HG03520 (cell line): ENCODE results near the gene ADPRHL1.
"Not testable (repeated sequence)": the region's sequence is repeated elsewhere in the genome, so short reads cannot be mapped to it uniquely, and the experiment has no call there.

Experiments used
- ATAC-seq: cut with Tn5 transposase; IDR thresholded peaks from one replicate; pipeline ENCODE4 v1.9.1; 2021; ENCODE audit warnings: mild to moderate bottlenecking, moderate library complexity; ENCODE audit not compliant: unreplicated experiment

ADPRHL1 gene

DNA sequence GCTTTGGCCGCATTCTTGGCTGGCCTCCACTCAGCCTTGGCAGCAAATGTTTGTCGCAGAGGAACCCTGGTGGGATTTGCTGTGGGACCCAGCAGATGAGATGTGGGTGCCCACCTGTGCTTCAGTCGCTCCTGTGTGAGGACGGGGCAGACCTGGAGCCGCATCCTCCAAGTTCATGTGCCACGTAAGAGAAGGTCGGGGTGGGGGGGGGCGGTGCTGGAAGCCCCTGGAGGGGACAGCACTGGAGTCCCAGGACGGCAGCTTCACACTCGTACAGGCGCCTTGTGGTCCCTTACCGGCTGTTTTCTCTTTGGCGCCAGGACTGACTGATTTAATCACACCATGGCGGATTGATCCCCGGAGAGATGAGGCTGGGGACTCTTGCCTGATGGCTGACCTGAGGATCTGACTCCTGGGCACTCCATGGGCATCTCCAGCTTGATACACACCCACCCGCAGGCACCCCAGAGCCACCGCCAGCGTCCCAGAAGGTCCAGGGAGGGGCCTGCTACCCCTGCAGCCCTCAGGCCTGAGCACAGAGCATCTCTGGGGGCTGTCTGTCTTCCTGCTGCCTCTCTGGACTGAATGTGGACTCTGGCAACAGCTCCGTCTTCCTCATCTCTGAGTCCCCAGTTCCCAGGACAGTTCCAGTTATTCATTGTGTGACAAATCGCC is 79.3 kb downstream of the ADPRHL1 start:
- ATAC-seq, result no peak

GRCh38 chr13:113371701-113372100 is 81.6 kb downstream of the ADPRHL1 start:
- ATAC-seq, result not testable (repeated sequence)

GRCh38 chr13:113371061-113371460 is 82.2 kb downstream of the ADPRHL1 start:
- no peak for ATAC-seq

DNA sequence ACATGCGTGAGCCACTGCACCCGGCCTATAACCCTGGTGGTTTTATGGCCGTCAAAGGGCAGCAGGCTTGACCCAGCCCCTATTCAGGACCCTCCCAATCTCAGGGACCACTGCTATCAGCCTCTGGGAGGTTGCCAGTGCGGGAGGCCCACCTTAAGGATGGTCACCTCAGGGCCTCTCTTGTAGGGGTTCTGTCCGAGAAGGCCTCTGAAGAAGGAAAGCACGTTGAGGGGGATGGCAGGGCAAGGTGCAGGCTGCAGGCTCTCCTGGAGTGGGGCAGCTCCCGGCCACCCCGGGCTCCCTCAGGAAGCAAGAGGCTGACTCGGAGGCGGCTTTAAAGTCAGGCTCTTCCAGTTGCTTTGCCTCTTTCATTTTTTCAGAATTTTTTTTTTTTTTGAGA is 83.4 kb downstream of the ADPRHL1 start:
- ATAC-seq, result no peak

- ATAC-seq, result no peak
Measured at GRCh38 chr13:113369189-113369588, 84.1 kb downstream of the ADPRHL1 start.

- not testable (repeated sequence) for ATAC-seq
Measured at GRCh38 chr13:113368353-113368752, 84.9 kb downstream of the ADPRHL1 start.

DNA sequence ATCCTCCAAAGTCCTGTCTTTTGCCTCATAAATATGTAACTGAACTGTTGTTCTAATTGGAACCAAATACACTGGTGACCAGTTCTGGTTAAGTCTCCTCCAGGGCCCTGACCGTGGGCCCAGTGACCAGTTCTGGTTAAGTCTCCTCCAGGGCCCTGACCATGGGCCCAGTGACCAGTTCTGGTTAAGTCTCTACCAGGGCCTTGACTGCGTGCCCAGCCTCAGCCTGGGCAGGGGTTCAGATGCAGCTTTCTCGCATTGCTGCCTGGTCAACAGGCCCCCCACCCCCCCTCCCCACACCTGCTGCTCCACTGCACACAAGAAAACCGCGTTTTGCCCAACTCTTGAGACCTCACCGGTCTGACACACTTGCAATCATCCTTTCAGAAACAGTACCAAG is 85.5 kb downstream of the ADPRHL1 start:
- ATAC-seq, result no peak

- no peak for ATAC-seq
Measured at GRCh38 chr13:113367020-113367560, 86.2 kb downstream of the ADPRHL1 start.

DNA sequence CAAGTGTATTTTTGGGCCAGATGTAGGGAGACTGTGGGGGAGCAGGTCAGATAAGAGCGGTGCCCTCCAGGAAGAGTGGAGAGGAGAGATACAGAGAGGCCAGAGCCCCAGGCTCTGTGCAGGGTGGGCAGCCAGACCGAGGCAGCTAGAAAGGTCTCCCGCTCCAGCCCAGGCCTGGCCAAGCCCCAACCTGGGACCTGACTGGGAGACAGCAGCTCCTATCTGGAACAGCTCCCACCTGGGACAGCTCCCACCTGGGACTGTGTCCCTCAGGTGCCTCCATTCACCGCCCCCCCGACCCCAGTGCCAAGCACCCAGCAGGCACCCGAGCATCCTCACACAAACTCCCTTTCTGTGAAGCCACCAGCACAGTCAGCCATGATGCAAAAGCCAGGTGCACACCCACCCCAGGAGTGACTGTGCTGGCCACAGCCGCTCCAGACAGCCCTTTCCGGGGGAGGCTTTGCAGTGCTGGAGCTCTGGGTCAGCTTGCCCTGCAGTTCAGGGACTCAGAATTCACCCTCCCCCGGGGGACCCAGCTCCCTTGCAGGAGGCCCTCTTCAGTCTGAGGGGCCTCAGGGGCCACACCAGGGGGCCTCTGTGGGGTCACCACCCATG is 87.2 kb downstream of the ADPRHL1 start:
- no peak for ATAC-seq

GRCh38 chr13:113365583-113365970 is 87.7 kb downstream of the ADPRHL1 start:
- ATAC-seq, result no peak

GRCh38 chr13:113364901-113365582 is 88.2 kb downstream of the ADPRHL1 start:
- no peak for ATAC-seq

- no peak for ATAC-seq
Measured at GRCh38 chr13:113364311-113364889, 88.9 kb downstream of the ADPRHL1 start.

GRCh38 chr13:113361406-113361805 is 91.9 kb downstream of the ADPRHL1 start:
- no peak for ATAC-seq

DNA sequence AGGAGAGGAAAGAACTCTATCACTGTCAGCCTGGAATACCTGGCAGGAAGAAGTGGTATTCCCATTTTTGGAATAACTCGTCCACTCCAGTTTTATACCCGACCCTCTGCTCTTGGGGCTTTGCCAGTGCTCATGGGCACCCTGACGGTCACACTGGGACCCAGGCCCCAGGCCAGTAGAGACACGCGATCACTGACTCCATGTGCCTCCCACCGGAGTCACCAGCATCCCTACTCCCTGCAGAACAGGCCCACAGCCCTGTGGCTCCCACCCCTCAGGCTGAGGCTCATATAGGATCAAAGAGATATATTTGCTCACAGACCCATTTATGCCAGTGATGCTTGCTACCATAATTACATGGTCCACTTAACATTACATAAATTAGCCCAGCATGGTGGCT is 92.8 kb downstream of the ADPRHL1 start:
- ATAC-seq, result no peak

DNA sequence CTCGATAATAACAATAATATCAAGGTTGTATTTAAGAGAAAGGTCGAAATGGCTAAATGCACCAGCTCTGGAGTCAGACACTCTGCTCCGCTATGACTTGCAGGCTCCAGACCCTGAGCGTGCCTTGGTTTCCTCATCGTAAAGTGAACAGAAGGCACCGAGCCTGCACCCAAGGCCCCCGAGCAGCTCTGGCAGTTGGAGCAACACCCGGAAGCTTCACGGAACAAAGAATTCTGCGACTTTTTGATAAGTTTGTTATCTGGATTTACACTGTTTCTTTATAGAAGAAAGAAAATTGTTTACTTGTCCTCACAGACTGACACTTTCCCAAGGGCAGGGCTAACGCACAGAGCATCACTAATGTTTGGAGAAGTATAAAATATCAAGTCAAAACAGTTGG is 93.7 kb downstream of the ADPRHL1 start:
- no peak for ATAC-seq

DNA sequence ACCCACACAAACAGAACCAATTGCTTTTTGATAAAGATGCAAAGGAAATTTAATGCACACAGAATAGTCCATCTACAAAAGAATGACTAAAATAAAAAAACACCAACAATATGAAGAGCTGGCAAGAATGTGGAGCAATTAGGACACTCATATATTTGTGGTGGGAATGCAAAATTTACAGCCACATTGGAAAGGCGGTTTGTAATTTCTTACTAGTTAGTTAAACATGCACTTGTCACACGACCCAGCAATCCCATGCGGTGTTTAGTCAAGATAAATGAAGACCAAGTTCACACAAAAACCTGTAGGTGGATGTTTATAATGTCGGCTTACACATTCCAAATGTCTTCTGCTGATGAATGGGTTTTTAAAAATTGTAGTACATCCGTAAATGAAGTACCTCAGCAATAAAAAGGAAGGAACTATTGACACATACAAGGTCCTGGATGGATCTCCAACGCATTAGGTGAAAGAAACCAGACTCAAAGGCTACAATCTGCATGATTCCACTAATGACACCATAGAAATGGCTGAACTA is 94.6 kb downstream of the ADPRHL1 start:
- ATAC-seq, result no peak

- ATAC-seq, result no peak
Measured at GRCh38 chr13:113357529-113357928, 95.8 kb downstream of the ADPRHL1 start.

- no peak for ATAC-seq
Measured at GRCh38 chr13:113356596-113356995, 96.7 kb downstream of the ADPRHL1 start.

GRCh38 chr13:113355621-113356020 is 97.7 kb downstream of the ADPRHL1 start:
- ATAC-seq, result no peak

DNA sequence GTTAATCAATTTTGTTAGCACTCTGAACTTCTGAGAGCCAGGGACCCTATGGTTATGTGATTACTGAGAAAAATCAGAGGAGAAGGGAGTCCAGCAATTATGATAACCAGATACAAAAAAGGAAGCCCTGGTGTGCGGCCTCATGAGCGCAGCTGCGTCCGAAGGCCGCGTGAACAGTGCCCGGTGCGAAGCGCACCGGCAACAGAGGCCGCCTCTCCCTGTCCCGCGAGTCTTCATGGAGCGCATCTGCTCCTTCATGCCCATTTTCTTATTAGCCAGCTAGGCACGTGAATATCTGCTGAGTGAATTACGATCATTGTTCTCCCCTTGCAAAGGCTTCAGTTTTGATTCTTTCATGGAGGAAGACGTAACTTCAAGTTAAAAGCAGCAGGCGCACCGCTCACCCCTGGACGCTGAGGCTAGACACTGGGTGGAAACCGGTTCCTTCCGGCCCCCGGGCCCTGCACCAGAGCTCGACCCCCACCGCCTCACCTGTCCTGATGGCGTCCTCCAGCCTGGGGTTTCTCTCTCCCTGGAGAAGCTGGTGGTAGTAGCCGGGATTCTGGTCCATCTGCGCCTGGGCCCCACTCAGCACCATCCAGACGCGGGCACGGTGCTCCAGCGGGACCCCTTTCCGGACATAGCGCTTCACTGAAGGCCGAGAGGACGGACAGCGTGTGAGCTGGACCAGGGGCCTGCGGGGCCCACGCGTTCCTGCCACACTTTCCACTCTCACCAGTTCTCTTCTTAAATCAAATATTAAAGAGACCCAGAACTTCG is 98.3 kb downstream of the ADPRHL1 start:
- no peak for ATAC-seq

- ATAC-seq, result no peak
Measured at GRCh38 chr13:113353254-113353653, 100.0 kb downstream of the ADPRHL1 start.
